Activated naive CD4-positive, alpha-beta T cell (primary cell): ENCODE data around the gene AKAP9.
"Not testable (repeated sequence)": the region's sequence is repeated elsewhere in the genome, so short reads cannot be mapped to it uniquely, and the experiment has no call there.

Source experiments
- DNase-seq, 4 experiments: peaks; one replicate each; lab custom pipeline; 2025; lab: John Stamatoyannopoulos, UW

Gene AKAP9

DNA sequence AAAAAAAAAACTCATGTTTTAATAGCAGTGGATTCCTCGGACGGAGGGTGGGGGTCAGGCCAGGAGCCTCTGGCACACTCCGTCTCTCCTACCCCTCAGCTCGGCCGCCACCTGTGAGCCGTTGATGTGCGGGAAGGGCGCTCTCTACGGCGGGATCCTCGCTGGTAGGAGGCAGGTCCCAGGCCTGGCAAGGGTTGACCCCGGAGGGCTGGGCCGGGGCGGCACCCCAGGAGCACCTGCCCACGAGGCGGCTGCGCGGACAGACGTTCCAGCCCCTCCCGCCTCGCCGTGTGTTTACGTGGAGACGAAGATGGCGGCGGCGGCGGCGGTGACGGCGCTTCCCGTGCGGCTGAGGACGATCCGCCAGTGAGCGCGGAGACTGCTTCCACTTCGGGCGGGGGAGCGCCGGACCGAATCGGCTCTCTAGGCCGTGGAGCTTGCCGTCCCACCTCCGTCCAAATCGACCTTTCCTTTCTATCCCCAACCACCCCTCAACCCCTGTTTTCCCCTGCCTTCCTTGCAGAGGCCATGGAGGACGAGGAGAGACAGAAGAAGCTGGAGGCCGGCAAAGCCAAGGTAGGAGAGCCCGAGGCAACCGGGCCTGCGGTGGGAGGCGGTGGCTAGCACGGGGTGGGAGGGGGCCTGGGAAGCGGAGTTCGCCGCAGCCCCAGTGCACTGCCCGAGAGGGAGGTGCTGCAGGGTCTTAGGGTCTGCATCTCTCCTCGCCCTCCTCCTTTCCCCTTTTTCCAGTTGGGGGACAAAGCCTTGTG lies at the start of gene AKAP9:
Gene AKAP9 (plus strand): TSS at position 291 of the 770 bp plus-strand sequence. CDS start 238 bp downstream, at position 529.
- peak; percentile 57 to 79 (median 76) for DNase-seq

DNA sequence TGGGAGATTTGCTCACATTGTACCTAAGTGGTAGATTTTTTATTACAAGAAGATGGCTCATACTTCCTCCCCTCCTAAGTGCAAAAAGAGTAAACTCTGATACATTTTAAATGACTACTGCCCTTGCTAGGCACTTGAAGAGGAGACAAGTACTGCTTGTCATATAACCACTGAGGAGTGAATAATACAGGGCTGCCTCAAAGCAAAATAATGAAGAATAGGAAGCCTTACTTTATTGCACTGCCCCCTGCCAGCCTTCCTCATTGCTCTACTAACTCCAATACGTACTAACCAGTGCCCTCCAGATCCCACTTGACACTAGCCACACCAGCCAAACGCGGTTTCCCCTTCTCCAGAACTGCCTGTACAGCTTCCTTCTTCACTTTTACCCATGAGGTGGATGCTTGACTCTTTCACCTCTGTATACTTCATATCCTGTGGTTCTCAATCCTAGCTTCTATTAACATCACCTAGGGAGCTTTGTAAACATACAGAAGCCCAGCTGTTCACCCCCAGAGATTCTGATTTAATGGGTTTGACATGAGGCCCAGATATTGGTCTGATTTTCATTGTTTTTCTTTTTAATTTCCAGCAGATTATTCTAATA lies 48.5 kb upstream of the AKAP9 start:
- no peak for DNase-seq

DNA sequence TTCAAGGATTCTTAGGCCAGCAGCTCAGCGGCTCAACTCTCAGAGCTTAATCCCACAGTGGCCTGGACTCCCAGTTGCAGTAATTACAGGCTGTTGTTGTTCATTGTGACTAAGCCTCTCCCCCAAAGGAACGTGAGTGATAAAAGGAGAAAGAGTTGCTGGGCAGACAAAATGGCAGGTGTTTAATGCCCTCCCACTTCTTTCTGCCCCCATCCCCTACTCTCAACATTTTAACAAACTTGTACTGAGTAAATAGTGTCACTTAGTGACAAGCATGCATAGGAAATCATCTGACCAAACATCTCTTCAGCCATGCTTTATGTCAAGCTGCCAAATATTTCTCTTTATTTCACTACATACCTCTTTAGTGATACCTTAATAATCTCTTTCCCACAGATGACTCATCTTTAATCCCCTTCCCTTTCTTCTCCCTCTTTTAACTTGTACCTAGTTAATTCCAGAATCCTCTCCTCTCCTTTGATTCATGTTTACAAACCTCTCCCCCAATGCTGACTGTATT lies 47.8 kb upstream of the AKAP9 start:
- DNase-seq = no peak

DNA sequence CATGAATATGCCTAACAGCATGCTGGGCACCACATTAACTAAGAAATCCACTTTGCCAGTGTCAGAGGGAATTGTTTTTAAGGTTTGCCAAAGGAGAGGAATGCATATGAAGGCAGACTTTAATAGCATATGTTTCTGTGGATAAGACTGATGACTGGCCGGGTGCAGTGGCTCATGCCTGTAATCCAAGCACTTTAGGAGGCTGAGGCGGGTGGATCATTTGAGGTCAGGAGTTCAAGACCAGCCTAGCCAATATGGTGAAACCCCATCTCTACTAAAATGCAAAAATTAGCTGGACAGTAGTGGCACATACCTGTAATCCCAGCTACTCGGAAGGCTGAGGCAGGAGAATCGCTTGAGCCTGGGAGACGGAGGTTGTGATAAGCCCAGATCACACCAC lies 47.0 kb upstream of the AKAP9 start:
- not testable (repeated sequence) for DNase-seq

DNA sequence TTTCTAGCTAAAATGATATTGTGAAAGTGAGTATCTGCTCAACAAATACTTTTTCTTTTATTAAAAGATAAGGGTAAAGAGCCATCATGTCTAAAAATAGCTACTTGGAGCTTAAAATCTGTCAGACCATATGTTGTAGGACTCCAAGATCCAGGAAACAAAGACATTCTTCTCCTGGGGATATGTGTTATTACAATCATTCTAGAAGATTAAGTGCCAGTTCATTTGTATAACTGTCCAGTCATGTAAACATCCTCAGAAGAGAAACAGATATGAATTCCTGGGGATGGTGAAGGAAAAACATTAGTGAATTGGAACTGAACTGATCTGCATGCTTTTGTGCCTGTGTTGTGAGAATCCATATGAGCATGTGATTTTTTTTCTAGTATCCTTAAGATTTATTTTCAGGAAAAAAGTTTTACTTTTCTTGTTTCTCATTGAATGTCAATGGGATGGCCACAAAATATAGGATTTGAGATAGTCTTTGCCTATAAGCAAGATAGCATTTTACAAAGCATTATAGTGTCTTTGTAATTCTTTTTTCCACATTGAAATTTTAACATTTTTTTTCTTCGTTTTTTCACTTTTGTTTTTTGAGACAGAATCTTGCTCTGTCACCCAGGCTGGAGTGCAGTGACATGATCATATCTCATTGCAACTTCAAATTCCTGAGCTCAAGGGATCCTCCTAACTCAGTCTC lies 45.7 kb upstream of the AKAP9 start:
- no peak for DNase-seq

DNA sequence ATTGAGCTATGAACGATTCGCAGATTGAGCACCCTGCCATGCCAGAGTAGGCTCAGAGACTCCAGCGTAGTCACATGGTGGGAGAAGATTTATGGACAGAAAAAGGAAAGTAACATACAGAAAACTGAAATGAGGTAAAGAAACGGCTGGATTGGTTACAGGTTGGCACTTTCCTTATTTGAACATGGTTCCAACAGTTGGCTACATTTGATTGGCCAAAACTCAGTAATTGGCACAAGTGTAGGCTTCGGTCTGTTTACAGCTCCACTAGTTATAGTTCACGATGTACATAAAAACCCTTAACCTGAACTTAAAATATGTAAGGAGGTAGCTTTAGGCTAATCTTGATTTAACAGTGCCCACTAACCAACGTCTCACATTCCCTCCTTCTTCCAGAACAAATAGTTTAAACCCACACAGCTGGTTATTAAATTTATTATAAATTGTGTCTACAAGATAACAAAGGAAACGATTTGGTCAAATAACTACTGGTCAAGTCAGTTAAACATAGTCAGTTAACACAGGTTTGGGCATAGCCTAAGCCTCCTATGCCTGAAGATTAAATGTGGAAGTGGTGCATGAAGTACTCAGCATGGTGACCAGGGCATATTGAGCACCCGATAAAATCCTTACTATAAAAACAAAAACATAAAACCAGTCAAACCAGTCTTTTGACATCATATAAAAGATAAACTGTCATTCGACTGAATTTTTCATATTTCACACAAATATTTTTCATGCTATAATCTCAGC lies 42.2 kb upstream of the AKAP9 start:
- DNase-seq = no peak

DNA sequence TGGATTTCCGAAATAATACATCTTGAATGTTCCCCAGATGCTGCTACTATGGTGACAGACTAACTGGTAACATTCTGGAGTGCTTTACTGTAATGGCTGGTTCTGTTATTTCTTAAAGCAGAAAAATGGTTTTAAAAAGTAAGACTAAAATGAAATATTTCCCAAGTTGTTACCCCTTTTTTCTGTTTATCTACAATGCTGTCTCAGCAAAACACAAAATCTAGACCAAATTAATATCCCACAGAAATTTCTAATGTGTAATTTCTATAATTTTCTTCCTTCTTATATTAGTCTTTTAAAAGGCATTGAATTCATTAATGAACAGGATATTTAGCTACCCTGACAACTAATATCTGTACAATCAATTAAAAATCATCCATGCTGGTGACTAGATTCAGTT lies 41.1 kb upstream of the AKAP9 start:
- DNase-seq = no peak

DNA sequence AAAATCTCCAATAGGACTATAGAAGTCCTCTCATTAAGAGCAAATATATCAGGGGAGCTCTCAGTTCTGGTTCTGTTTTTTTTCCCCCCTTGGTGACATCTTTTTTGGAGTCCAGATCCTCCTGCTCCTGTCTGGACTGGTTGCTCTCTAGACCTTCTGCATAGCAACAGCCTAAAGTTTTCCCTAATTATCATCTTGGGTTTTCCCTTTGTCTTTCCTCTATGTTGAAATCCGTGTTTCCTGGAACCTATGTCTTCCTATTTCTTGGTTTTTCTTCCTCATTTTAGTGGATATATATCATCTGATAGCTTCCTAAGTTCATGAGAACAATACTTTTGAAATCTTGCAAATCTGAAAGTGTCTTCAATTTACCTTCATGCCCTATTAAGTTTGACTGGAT lies 30.5 kb upstream of the AKAP9 start:
- no peak for DNase-seq

DNA sequence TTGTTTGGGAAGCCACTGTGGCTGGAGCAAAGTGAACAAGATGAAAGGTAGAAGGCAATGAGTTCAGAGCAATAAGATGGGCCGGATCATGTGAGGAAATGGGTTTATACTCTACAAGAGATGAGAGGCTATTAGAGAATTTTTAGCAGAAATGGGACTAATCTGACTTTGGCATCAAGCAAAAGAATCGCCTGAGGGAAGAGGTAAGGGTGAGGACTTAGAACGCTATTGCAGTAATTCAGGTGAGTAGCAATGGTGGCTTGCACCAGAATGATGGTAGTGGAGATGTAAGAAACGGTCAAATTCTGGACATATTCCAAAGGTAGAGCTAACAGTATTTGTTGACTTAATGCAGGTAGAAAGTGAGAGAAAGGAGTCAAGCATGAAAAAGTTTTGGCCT lies 29.5 kb upstream of the AKAP9 start:
- DNase-seq = no peak

DNA sequence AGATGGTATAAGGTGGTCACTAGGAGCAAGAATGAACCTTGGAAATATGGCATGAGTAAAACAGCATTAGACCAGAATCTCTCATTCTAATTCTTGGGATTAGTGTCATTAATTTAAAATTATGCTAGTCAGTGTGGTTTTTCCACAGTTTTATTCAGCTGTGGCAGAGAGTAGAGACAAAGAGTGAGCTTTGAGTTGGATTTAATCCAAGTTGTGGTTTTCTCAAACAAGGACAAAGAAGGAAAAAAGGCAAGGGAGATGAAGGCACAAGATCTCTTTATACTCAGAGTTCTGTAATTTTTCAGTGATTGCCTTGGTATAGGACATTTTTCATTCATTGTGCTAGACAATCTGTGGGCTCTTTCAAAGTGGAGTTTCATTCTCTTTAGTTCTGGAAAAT lies 28.2 kb upstream of the AKAP9 start:
- no peak for DNase-seq

DNA sequence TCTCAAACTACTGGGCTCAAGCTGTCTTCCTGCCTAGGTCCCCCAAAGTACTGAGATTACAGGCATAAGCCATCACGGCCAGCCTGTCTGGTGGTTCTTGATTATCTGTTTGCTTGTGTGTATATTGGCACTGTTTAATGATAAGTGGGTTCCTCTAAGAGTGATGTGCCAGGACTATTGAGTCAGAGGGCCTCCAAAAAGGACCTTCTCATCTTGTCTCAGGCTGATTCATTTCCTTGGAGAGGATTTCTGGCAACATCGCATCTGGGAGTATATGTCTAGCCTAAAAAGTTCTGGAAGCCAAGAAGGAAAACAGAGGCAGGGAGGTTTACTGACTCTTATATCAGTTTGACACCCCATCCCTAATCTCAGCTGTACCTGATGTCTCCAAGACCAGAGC lies 27.1 kb upstream of the AKAP9 start:
- no peak for DNase-seq

DNA sequence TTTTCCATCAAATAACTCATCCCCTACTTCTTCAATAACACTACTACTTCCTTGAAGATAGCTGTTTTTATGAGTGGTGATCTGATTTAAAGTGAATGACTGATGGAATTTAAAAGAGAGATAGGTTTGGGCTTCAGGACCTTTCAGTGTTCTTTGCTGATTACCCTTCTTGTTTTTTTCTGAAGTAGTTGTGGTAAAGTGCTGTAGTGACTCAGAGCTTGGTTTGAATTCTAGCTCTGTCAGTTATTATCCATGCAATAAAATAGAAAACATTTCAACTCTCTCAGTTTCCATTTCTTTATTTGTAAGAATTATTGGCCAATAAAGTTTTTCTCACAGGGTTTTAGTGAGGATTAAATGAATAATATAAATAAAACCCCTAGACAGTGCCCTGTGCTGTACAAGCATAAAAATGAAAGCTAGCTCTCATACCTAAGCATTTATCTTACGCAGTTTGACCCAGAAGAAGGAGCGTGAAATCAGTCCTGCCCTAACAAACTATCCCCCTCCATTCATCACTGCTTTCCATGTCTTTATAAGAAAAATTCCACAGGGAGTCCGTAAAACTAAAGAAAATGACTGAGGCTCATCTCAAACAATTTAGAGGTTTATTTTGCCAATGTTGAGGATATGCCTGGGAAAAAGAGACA lies 25.1 kb upstream of the AKAP9 start:
- DNase-seq = no peak

DNA sequence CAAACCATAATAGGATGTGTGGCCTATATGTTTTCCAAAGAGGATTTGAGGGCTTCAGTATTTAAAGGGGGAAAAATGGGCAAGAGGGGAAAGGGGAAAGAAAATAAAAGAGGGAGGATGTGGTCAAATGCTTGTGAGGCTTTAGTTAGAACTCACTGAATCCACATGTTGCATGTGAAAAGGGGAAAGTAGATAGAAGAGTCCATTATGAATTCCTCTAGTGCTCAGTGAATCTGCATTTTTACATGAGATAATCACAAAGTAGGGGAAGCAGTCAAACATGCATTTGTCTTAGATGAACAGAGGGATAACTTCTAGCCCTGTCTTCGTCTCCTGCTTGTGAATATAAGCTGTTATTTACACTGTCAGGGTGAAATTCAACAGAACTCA lies 24.6 kb upstream of the AKAP9 start:
- no peak for DNase-seq

DNA sequence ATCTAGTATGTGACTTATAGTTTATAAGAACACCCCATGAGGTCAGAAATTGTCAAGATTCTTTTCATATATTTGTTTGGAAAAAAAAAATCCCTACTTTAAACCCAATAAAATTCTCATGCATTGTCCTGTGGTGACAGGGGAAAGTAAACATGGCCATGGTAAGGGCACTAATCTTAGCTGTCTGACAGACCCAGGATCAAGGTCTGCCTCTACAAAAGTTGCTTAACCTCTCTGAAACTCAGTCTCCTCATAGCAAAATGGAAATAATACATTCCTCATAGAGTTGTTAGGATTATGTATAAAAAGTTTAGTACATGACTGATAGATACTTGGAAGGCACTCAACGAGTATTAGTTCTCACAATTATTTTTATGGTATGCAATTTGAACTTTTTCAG lies 22.3 kb upstream of the AKAP9 start:
- no peak for DNase-seq

DNA sequence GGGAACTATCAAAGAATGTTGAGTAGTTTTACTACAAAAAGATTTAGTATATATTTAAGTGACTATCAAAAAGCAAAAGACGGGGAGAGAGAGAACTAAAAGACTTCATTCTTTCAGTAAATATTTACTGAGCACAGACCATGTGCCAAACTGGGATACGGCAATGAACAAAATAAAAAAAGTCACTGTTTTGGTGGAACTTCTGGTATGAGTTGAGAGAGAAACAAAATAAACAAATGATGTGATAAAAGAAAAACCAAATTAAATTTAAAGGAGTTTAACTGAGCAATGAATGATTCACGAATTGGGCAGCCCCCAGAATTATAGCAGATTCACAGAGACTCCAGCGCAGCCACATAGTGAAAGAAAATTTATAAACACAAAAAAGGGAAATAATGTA lies 17.8 kb upstream of the AKAP9 start:
- no peak for DNase-seq

DNA sequence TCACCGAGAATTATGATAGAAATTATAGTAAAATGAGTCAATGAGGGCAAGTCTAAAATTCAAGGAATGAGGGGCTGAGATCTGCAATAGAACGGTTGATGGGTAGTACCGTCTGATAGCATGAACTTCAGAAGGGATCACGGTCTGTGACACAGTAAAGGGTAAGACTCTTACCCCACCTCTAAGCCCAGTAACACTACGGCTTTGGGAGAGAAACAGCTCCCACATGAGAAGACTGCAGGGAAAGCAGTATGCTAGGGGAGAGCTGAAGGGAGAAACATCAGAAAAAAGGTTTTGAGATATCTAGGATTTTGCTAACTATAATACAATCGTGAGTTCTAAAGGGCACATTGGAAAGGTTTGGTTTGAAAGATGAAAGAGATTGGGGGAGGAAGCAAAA lies 12.8 kb upstream of the AKAP9 start:
- DNase-seq = no peak

DNA sequence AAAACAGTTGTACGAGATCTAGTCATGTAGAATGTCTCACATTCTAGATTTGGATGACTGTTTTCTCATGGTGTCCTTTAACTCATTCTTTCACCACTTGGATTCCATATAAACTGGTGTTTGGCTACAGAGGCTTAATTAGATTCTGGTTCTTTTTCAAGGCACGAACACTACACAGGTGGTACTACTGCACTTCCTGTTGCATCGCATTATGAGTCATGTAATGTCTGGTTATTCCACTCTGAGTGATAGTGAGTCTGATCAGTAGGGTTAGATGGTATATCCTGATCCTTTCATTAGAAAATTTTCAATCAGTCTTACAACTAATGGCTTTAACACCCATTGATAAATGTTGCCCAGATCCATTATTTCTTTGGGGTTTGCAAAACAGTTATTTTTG lies 11.2 kb upstream of the AKAP9 start:
- DNase-seq = no peak

DNA sequence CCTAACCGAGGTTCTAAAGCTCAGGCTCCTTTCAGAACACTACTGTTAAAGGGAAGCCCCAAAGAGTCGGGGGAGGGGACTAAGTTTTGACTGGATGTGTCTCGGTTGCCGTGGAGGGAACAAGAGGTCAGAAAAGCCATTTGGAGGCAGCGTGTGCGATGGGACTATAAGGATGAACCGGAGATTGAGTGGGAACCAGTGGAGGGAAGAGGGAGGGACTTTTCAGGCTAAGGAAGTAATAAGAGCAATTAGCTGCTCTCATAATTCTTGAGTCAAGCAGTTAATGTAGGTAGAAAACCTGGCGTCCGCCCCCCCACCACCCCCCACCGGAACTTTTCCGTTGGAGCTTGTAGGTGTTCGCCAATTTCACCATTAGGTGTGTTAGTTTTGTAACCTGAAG lies 491 bp upstream of the AKAP9 start:
- DNase-seq = no peak

DNA sequence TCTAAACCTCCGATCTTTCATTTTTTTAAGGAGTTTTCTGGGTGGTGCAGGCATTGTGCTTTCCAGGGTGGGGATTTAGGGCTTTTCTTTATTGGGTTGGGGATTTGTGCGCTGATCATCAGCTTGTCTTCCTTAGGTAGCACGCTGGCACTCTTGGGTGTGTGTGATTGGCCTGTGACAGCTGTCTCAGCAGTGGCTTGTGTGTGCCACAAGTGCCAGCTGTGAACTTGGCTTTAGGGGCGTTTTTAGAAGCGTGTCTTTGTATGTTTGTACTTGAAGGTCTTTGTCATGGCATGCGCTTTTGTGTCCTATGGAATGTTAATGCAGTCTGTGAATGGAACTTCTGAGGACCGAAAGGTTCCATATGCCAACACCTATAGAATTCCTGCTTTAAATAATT lies 788 bp downstream of the AKAP9 start:
- peak in 1 of 4 experiments; percentile 11 for DNase-seq

DNA sequence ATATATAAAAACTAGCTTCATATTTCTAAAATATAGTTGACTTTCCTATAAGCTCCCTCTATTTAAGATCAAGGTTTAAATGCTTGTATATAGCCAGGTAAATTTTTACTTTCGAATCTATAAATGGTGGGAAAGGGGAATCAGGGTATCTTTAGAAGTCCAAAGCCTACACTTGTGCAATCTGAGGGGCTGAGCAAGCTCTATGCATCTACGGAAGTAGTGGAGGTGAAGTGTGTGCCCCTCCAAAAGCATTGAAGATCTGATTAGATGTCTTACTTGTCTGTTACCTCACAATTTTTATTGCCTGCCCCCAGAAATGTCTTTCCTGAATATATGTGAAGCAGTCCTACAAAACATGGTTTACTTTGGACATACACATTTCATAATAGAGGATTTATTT lies 1.6 kb downstream of the AKAP9 start:
- DNase-seq = no peak

DNA sequence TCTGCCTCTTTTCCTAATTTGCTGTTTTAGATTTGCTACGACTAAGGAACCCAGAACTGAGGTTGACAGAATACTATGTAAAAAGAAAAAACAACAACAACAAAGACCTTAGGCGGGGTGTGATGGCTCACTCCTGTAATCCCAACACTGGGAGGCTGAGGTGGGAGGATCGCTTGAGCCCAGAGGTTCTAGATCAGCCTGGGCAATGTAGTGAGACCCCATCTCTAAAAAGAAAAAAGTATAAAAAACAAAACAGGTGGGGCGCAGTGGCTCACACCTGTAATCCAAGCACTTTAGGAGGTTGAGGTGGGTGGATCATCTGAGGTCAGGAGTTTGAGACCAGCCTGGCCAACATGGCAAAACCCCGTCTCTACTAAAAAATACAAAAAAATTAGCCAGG lies 4.3 kb downstream of the AKAP9 start:
- not testable (repeated sequence) for DNase-seq

DNA sequence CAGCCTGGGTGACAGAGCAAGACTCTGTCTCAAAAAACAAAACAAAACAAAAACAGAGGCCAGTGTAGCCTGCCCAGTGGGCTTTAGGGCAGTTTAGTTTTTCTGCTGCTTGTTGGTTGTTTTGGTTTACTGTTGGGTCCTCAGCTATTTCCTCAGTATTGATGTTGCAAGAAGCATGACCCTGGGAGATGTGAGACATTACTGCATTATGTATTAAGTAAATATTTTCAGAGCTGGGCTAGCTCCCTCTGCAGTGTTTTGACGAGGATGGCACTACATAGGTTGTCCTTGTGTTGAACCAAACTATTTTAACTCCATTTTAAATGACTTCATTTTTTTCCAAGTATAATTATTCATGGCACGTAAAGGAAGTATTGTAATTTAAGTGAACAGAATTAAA lies 4.8 kb downstream of the AKAP9 start:
- no peak for DNase-seq
